GM12874 (cell line): ENCODE results near the gene CDR2.

Source experiments
- TF ChIP-seq, protein P1 (sequence below): IDR thresholded peaks from 2 replicates; pipeline ENCODE4 v1.5.1; 2011; ENCODE audit warnings: low read depth, mild to moderate bottlenecking, control low read depth, low read length, moderate library complexity; ENCODE audit not compliant: insufficient read depth

CDR2 gene

DNA sequence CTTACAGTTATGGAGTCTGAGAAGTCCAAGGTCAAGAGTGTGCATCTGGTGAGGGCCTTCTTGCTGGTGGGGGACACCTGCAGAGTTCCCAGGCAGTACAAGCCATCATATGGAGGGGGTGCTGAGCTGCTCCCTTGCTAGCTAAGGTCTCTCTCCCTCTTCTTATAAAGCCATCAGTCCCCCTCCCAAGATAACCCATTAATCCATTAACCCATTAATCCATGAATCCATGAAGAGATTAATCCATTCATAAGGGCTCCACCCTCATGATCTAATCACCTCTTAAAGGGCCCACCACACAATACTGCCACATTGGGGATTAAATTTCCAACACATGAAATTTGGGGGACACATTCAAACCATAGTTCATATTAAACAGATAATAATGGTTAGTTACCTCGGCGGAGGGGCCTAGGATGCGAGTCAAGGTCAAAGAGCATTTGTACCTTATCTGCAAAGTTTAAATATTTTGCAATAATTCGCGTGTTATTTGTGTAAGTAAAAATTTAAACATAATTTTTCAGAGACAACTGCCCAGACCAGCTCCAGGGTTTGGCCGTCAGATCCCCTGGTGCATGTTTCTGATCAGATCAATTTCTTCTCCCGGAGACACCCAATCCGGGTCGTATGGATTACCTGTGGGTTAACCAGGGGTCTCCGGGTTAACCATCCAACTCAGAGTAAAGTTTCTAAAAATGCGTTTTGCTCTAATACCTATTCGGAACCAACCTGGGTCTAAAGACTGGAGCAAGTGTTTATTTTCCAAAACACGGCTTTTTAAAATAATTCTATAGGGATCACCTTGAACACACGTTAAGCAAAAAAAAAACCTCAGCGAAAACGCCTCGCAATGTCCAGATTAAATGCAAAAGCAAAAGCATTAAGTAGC, 78.0 kb downstream of the CDR2 start:
- TF ChIP-seq, protein P1, sequence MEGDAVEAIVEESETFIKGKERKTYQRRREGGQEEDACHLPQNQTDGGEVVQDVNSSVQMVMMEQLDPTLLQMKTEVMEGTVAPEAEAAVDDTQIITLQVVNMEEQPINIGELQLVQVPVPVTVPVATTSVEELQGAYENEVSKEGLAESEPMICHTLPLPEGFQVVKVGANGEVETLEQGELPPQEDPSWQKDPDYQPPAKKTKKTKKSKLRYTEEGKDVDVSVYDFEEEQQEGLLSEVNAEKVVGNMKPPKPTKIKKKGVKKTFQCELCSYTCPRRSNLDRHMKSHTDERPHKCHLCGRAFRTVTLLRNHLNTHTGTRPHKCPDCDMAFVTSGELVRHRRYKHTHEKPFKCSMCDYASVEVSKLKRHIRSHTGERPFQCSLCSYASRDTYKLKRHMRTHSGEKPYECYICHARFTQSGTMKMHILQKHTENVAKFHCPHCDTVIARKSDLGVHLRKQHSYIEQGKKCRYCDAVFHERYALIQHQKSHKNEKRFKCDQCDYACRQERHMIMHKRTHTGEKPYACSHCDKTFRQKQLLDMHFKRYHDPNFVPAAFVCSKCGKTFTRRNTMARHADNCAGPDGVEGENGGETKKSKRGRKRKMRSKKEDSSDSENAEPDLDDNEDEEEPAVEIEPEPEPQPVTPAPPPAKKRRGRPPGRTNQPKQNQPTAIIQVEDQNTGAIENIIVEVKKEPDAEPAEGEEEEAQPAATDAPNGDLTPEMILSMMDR = no peak
